MCF 10A (cell line): ENCODE measurements around the gene DAB2. TPM values are rescaled to one million over a fixed set of nuclear protein-coding genes. Genes with fewer than 3 reads are reported as not detected.

Experiments used
- BruUV-seq: library from RNA; stranded (reverse); fragments of 400-500 nt; replicated peaks from 2 replicates; lab custom pipeline; 2021; lab: Mats Ljungman, UMichigan
- CTCF ChIA-PET: fragments of 300-600 bp; sonication (Branson Sonifier 250); formaldehyde crosslinking; extraction: SDS; loops from one replicate; lab custom pipeline; 2021; ENCODE audit warnings: antibody characterized with exemption, inconsistent platforms; lab: Yijun Ruan, JAX
- POLR2A ChIA-PET: fragments of 300-600, 350-650 bp; sonication (Branson Sonifier 250); formaldehyde crosslinking; extraction: SDS; loops from one replicate; lab custom pipeline; 2020; ENCODE audit warnings: antibody characterized with exemption, inconsistent platforms; lab: Yijun Ruan, JAX
- DNase-seq: peaks from one replicate; pipeline ENCODE4 v3.0.0-alpha.2; 2018; ENCODE audit not compliant: unreplicated experiment
- H3K27ac Mint-ChIP-seq: one replicate; pipeline ENCODE4 v1.8.0; 2022; ENCODE audit warnings: mild to moderate bottlenecking, low read depth, mixed read lengths; ENCODE audit not compliant: unreplicated experiment
- H3K27me3 Mint-ChIP-seq: one replicate; pipeline ENCODE4 v1.8.0; 2022; ENCODE audit warnings: mixed read lengths; ENCODE audit not compliant: insufficient read depth, unreplicated experiment
- H3K36me3 Mint-ChIP-seq: one replicate; pipeline ENCODE4 v1.8.0; 2022; ENCODE audit warnings: mild to moderate bottlenecking, moderate library complexity, mixed read lengths; ENCODE audit not compliant: insufficient read depth, unreplicated experiment
- H3K4me1 Mint-ChIP-seq: one replicate; pipeline ENCODE4 v1.8.0; 2022; ENCODE audit warnings: mixed read lengths; ENCODE audit not compliant: insufficient read depth, unreplicated experiment
- H3K4me3 Mint-ChIP-seq: one replicate; pipeline ENCODE4 v1.8.0; 2022; ENCODE audit warnings: mild to moderate bottlenecking, moderate library complexity, mixed read lengths; ENCODE audit not compliant: unreplicated experiment
- H3K9me3 Mint-ChIP-seq: one replicate; pipeline ENCODE4 v1.8.0; 2022; ENCODE audit warnings: mixed read lengths; ENCODE audit not compliant: unreplicated experiment
- CTCF ChIP-seq: fragments of 200-600 bp; IDR thresholded peaks from one replicate; pipeline ENCODE4 v1.8.0; 2022; ENCODE audit warnings: antibody characterized with exemption, mild to moderate bottlenecking; ENCODE audit not compliant: unreplicated experiment
- intact Hi-C: fragments of 100-400 bp; cut with micrococcal nuclease; formaldehyde crosslinking; loops from 2 replicates; pipeline ENCODE4 v1.14.1; 2022
- total RNA-seq: library from RNA; stranded (reverse); gene quantifications from 2 replicates; pipeline ENCODE4 v1.2.3, GENCODE V29; 2022

DAB2 gene
- total RNA-seq, 1 experiment from 2014 or later, result 0.68 TPM

DNA sequence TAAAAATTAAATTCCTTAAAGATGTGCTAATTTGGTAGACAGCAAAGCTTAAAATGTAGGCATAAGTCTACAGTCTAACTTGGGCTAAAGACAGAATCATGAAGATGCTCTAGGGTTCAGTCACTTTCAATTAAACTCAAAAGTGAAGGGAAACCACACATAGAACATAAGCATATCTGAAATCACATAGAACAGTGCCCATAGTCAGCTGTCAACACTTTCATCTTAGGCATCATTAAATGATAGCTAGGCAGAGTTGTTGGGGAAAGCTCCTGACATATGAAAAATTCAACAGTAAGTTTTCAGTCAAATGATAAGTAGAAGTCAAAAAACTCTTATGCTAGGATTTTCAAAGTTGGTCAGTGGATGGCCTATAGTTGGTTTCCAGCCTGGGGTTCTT lies 11.0 kb downstream of the DAB2 start:
- ChIA-PET CTCF (interaction anchor here (0.9 to 1.5 kb wide), 2 partner anchors 12 to 38 kb away, joined by 6 to 7 read pairs; no protein-coding TSS in a partner anchor), POLR2A (interaction anchor here (0.8 to 1.4 kb wide), 3 partner anchors 10 to 157 kb away, joined by 3 to 5 read pairs (median 4); no protein-coding TSS in a partner anchor)
- DNase-seq, result no peak
- no peak overlapping the region for H3K4me3 Mint-ChIP-seq
- BruUV-seq, result no TSS peak
- H3K27me3 Mint-ChIP-seq, result no peaks in the 10 kb centered on the region
- no peak overlapping the region for H3K27ac Mint-ChIP-seq
- no peak for TF ChIP-seq CTCF
- peaks cover 15% of the 10 kb centered on the region for H3K4me1 Mint-ChIP-seq
- H3K9me3 Mint-ChIP-seq, result no peaks in the 10 kb centered on the region
- no peaks in the 10 kb centered on the region for H3K36me3 Mint-ChIP-seq
- intact Hi-C loops, result no loop called here

GRCh38 chr5:39412721-39413394 lies 11.9 kb downstream of the DAB2 start:
- Mint-ChIP-seq H3K36me3 (no peaks in the 10 kb centered on the region), H3K27me3 (no peaks in the 10 kb centered on the region), H3K4me1 (peaks cover 15% of the 10 kb centered on the region), H3K4me3 (no peak overlapping the region), H3K27ac (no peak overlapping the region), H3K9me3 (no peaks in the 10 kb centered on the region)
- no peak for DNase-seq
- intact Hi-C loops, result no loop called here
- ChIA-PET POLR2A (interaction anchor here (0.8 to 1.4 kb wide), 3 partner anchors 9 to 158 kb away, joined by 3 to 5 read pairs (median 4); no protein-coding TSS in a partner anchor), CTCF (interaction anchor here (0.6 to 1.5 kb wide), 3 partner anchors 11 to 302 kb away, joined by 3 to 6 read pairs (median 4); no protein-coding TSS in a partner anchor)
- no peak for TF ChIP-seq CTCF
- BruUV-seq, result no TSS peak

GRCh38 chr5:39411985-39412384 lies 12.8 kb downstream of the DAB2 start:
- no peaks in the 10 kb centered on the region for H3K36me3 Mint-ChIP-seq
- DNase-seq, result no peak
- H3K9me3 Mint-ChIP-seq, result no peaks in the 10 kb centered on the region
- H3K4me3 Mint-ChIP-seq, result no peak overlapping the region
- peaks cover 15% of the 10 kb centered on the region for H3K4me1 Mint-ChIP-seq
- POLR2A ChIA-PET, result no interaction called here
- intact Hi-C loops, result no loop called here
- no TSS peak for BruUV-seq
- H3K27me3 Mint-ChIP-seq, result no peaks in the 10 kb centered on the region
- no peak for TF ChIP-seq CTCF
- no peak overlapping the region for H3K27ac Mint-ChIP-seq
- CTCF ChIA-PET, result no interaction called here

GRCh38 chr5:39411061-39411460 lies 13.7 kb downstream of the DAB2 start:
- no TSS peak for BruUV-seq
- no peak for TF ChIP-seq CTCF
- DNase-seq, result peak; percentile 74
- H3K4me1 Mint-ChIP-seq, result peaks cover 15% of the 10 kb centered on the region
- H3K9me3 Mint-ChIP-seq, result no peaks in the 10 kb centered on the region
- H3K36me3 Mint-ChIP-seq, result no peaks in the 10 kb centered on the region
- no peak overlapping the region for H3K4me3 Mint-ChIP-seq
- H3K27ac Mint-ChIP-seq, result peak overlapping the region; percentile 32
- intact Hi-C loops, result no loop called here
- POLR2A ChIA-PET, result interaction anchor here (0.6 to 1.1 kb wide), 4 partner anchors 9 to 154 kb away, joined by 3 to 7 read pairs (median 4); partner anchors contain the start of gene DAB2
- CTCF ChIA-PET, result interaction anchor here (0.9 kb wide), 1 partner anchor 12 kb away, joined by 3 read pairs; no protein-coding TSS in a partner anchor
- H3K27me3 Mint-ChIP-seq, result no peaks in the 10 kb centered on the region
